IPS-NIHi7 (cell line): ENCODE measurements around the gene DEFB108B.
A peak's percentile ranks its signal among the peaks of the same experiment; 100 is the strongest.
"Not testable (repeated sequence)": the region's sequence is repeated elsewhere in the genome, so short reads cannot be mapped to it uniquely, and the experiment has no call there.

ENCODE experiments used
- DNase-seq: peaks from one replicate; pipeline ENCODE4 v3.0.0; 2012; ENCODE audit warnings: mixed read lengths; ENCODE audit errors: extremely low spot score

DEFB108B gene

DNA sequence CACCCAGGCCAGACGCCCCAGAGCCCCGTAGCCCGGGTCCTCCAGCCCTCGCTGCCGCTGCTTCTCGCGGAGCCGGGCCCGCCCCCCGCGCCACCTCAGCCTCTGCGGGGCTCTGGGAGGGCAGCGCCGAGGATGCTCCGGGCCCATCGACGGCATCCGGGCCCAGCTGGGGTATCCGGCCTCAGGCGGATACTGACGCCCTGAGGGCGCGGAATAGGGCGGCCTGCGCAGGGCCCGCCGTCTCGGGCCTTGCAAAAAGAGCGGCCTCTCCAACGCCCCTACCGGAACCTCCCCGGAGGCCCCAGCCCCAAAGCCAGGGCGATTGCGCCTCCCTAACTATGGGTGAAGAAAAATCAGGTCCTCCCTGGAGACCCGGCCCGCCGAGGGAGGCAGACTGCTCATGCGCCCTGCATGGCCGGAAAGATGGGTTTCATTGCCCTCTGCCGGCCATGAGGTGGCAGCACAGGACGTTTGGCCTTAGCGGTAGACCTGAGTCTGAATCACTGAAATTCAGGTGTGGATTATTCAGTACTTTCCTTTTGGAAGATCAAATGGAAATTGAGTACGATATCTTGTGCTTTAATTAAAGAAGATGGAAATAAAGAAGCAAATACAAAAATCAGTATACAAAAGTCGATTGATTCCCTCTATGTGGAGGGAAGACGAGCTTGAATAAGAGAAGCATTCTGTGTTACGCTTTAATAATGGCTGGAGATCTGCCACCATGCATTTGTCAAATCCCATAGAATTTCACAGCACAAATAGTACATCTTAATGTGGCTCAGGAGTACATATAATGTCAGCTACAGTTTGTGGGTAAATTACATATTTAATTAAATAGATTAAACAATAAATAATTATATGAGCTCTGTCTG lies 19.3 kb upstream of the DEFB108B start:
- DNase-seq: peak; percentile 82

DNA sequence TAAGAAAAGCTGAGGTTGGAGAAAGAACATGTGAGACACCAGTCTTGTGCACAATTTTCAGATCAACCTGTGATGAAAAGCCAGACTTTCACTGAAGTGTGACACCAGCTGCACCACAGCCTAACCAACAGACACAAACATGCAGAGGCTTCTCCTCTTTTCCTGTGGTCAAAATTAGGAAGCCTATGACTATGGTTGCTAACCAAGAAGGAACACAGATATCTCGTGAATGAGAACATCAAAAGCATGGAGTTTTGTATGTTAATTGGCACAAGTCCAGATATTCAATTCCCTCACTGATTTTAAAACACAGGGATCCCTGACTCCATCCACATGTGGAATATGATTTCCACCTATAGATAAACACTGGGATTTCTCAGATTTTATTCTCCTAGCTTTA lies 11.5 kb upstream of the DEFB108B start:
- DNase-seq: not testable (repeated sequence)

DNA sequence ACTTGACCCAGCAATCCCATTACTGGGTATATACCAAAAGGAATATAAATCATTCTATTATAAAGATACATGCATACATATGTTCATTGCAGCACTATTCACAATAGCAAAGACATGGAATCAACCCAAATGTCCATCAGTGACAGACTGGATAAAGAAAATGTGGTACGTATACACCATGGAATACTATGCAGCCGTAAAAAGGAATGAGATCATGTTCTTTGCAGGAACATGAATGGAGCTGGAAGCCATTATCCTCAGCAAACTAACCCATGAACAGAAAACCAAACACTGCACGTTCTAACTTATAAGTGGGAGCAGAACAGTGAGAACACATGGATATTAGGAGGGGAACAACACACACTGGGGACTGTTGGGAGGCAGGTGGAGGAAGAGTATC lies 3.8 kb upstream of the DEFB108B start:
- not testable (repeated sequence) for DNase-seq

DNA sequence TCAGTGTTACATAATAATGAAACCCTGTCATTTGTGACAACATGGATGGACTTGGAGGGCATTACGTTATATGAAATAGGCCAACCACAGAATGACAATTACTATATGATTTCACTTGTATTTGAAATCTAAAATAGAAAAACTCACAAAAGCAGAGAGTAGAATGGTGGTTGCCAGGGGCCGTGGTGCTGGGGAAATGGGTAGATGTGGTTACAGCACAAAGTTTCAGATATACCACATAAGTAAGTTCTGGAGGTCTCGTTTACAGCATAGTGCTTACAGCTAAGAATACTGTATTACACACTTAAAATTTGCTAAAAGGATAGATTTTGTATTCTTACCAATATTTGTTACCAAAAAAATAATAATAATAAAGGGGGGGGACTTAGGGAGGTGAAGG lies 3.3 kb upstream of the DEFB108B start:
- DNase-seq: not testable (repeated sequence)

DNA sequence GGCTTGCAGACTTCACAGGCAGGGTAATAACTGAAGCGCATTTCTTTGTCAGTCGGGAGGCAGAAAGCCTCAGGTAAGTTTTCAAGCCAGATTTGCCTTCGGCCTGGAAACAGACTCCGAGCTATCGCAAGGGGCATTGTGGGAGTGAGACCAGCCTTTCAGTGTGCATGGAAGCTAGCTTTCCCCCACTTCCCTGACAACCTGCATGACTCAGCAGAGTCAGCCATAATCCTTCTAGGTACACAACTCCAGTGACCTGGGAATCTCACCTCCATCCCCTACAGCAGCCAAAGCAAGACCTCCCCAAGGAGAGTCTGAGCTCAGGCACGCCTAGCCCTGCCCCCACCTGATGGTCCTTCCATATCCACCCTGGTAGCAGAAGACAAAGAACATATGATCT lies 9.7 kb downstream of the DEFB108B start:
- not testable (repeated sequence) for DNase-seq

DNA sequence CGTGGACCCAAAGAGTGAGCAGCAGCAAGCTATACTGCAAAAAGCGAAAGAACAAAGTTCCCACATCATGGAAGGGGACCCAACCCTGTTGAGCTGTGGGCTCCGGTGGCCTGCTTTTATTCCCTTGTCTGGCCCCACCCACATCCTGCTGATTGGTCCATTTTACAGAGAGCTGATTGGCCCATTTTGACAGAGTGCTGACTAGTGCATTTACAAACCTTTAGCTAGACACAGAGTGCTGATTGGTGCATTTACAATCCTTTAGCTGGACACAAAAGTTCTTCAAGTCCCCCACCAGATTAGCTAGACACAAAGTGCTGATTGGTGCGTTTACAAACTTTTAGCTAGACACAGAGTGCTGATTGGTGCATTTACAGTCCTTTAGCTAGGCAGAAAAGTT lies 10.4 kb downstream of the DEFB108B start:
- not testable (repeated sequence) for DNase-seq

DNA sequence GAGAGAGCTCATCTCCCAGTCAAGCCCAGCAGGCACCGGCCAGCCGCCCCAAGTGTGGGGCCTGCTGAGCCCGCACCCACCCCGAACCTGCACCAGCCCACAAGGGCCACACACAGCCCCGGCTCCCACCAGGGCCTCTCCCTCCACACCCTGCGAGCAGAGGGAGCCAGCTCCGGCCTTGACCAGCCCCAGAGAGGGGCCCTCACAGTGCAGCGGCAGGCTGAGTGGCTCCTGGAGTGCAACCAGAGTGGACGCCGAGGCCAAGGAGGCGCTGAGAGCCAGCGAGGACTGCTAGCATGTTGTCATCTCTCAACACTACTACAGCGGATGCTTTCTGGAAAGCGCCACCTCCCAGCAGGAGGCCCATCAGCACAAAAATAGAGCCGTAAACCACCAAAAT lies 10.9 kb downstream of the DEFB108B start:
- peak; percentile 4 for DNase-seq

DNA sequence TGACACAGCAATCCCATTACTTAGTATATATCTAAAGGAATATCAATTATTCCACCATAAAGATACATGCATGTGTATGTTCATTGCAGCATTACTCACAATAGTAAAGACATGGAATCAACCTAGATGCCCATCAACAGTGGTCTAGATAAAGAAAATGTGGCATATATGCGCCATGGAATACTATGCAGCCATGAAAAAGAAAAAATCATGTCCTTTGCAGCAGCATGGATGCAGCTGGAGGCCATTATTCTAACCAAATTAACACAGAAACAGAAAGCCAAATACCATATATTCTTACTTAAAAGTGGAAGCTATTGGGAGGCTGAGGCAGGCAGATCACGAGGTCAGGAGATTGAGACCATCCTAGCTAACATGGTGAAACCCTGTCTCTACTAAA lies 20.9 kb downstream of the DEFB108B start:
- DNase-seq: not testable (repeated sequence)

DNA sequence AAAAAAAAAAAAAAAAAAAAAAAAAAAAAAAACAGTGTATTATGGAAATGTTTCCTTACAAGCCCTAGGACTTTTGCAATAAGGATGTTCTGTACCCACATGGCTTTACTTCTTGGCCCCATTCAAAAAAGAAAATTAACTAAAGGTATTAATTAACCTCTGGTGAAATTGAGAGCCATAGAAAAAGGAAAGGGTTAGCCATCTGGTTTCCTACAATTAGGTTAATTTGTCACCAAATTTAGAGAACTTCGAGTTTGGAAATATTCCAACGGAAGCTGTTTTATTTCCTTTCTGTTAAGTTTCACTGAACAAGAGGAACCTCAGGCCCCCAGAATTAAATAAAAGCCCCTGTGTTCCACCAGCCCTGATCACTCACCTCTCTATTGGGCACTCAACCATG lies 22.9 kb downstream of the DEFB108B start:
- DNase-seq: not testable (repeated sequence)

DNA sequence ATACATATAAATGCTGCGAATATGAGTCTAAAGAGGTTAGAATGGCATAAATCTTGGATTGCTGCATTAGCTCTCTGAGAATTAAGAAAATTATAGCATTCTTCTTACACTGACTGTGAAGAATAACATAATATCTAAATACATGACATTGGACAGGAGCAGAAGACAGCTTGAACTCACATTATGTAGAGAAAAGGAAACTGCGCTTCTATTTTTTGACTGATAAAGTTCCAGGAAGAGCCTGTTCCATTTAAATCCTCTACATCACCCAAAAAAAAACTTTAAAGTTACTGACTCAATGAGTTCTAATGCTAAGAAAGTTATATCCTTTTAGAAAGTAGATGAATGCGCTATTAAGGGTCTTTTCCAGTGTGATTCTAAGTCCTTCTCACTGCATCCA lies 27.8 kb downstream of the DEFB108B start:
- DNase-seq: not testable (repeated sequence)

DNA sequence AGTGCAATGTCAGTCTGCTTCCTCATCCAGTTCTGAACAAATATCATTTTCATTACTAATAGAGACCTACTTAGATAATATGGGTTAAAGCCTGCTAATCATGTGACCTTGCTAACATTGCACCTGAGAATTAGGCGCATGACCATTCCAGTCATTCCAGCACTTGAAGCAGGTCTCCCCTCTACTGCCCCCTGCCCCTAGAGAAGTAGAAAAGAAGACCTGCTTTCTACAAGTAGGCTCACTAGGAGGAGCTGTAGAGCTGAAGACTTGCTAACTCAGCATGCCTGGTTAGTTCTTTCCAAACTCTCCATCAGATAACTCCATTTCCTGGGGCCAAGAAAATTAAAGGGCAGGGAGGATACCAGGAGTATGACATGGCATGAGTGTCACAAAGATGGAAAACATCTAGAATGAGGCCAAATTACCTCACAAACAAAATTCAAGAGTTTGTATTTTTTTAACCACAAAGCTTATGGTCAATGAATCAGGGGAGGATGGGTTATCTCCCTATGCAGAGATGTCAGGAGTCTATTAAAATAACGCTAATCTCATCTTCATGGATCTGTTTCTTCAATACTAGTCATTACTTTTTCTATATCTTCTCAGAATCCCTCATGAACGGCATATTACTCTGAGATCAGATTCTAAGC lies 31.1 kb downstream of the DEFB108B start:
- DNase-seq: not testable (repeated sequence)

DNA sequence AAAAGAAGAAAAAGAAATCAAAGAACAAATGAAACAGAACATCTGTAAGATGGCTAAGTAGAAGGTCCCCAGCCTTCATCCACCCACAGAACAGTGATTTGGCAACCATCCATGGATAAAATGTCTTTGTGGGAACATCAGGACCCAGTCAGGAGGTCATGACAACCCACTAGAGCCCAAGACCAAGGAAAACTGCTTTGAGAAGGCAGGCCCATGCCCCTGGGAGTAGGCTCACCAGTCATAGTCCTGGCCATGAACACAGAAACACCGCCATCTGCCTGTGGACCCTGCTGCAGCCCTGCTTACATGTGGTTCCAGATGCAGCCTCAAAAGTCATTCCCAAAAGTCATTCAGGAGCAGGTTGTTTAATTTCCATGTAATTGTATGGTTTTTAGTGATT lies 34.2 kb downstream of the DEFB108B start:
- DNase-seq: not testable (repeated sequence)

DNA sequence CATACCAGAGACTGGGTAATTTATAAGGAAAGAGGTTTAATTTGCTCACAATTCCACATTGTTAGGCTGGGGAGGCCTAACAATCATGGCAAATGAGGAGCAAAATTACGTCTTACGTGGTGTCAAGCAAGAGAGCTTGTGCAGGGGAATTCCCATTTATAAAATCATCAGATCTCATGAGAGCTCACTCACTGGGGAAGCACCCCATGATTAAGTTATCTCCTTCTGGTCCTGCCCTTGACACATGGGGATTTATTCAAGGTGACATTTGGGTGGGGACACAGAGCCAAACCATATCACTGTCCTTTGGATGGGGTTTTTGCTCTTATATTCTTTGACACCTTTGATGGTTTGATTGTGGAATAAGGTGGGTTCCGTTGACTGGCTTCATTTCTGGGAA lies 36.9 kb downstream of the DEFB108B start:
- not testable (repeated sequence) for DNase-seq

DNA sequence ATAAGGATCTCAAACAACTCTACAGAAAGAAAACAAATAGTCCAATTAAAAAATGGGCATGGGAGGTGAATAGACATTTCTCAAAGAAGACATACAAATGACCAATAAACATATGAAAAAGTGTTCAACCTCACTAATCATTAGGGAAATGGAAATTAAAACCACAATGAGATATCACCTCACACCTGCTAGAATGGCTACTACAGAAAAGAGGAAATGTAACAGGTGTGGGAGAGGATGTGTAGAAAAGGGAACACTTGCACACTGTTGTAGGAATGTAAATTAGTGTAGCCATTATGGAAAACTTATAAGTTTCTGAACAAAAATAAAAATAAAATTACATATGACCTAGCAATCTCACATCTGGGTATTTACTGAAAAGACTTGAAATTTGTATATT lies 37.7 kb downstream of the DEFB108B start:
- DNase-seq: not testable (repeated sequence)

DNA sequence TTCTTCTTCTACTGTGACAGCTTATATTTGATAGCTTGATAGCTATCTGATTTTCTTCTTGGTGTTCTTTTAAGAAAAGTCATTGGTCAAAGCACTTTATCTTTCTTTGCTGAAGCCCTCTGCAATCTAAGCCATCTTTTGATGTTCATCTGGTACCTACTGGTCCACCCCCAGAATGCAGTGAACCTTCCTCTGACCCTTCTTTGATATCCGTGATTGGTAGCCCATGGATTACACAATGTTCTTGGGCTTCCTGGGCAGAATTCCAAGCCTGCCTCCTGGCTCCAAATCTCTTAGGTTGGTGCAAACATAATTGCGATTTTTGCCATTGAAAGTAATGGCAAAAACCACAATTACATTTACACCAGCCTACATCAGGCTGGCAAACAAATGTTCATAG lies 43.3 kb downstream of the DEFB108B start:
- DNase-seq: not testable (repeated sequence)

DNA sequence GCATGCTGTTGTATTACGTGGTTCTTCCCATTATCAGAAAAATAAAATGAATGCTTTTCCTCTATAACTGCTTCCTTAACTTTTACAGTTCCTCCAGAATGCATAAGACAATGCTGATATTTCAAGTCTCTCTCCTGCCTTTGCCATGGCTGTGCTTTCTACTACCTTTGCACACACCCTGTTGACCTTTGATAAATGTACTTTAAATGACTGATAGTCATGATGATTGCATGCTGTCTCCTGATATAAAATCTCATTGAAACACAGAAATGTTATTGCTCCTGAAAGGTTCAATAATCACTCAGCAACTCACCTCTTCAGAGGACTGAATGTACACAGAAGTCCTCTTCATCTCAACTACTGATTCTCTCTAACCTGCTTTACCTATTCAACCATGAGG lies 45.1 kb downstream of the DEFB108B start, which contains the start of gene DEFB131B:
DEFB131B (plus strand) TSS at position 395 of the 400 bp plus-strand sequence; CDS start at position 395, 0 bp downstream.
- DNase-seq: not testable (repeated sequence)

DNA sequence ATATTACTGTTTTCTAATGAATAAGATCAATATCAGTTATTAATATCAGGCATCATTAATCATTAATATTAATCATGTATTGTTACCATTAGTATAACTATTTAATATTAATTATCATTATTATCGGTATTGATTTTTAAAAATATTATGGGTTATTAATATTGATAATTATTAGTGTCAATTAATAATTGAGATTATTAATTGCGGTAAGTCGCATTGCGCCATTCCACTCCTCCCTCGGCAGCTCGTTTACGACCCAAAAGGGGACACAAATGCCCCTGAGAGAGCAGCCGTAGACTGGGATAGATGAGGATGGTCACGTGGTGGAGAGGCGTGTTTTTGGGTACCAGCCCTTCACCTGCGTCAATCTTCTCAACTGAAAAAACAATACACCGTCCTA lies 52.8 kb downstream of the DEFB108B start:
- not testable (repeated sequence) for DNase-seq
